GM10248 (cell line): ENCODE results near the gene BMPR1A.

Experiments
- CTCF ChIA-PET: fragments of 300-600 bp; sonication (Branson Sonifier 250); formaldehyde crosslinking; extraction: SDS; loops from one replicate; lab custom pipeline; 2021; ENCODE audit warnings: antibody characterized with exemption; lab: Yijun Ruan, JAX
- POLR2A ChIA-PET: fragments of 350-650 bp; sonication (Branson Sonifier 250); formaldehyde crosslinking; extraction: SDS; loops from one replicate; lab custom pipeline; 2020; ENCODE audit warnings: antibody characterized with exemption; lab: Yijun Ruan, JAX
- DNase-seq: peaks from one replicate; pipeline ENCODE4 v3.0.0; 2012; ENCODE audit errors: extremely low spot score
- TF ChIP-seq, protein P1 (sequence below): IDR thresholded peaks from 2 replicates; pipeline ENCODE4 v1.5.1; 2012; ENCODE audit warnings: mild to moderate bottlenecking, low read depth; ENCODE audit errors: extremely low read depth, missing control alignments, control extremely low read depth

BMPR1A gene

DNA sequence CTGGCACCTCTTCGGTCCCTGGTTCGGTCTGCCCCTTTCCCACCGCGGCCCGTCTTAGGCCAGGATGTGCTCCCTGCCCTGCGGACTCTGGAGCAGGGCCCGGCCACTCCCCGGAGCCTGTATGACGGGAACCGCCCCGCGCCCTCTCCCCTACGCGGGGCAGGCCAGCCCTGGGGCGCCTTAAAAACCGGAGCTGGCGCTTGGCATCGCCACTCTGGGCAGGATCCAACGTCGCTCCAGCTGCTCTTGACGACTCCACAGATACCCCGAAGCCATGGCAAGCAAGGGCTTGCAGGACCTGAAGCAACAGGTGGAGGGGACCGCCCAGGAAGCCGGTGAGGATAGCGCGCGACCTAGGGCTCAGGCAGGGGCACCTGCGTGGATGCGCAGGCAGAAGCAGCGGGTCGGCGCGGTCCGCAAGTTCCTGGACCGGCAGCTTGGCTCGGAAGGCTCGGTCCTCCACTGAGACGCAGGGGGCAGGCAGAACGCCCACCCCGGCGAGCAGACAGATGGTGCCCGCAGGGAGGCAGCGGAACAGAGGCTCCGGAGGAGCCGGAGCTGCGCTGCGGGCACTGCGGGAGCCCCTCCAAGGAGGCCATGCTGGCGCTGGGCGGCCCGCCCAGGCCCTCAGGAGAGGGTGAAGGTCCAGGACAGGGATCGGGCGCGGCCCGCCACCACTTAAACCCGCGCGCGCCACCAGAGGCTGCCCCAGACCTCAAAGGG, 212.0 kb downstream of the BMPR1A start, which contains the start of gene ADIRF:
ADIRF (plus strand) TSS at position 212 of the 723 bp plus-strand sequence; CDS start at position 275, 63 bp downstream.
- POLR2A ChIA-PET = no interaction called here
- TF ChIP-seq, protein P1, sequence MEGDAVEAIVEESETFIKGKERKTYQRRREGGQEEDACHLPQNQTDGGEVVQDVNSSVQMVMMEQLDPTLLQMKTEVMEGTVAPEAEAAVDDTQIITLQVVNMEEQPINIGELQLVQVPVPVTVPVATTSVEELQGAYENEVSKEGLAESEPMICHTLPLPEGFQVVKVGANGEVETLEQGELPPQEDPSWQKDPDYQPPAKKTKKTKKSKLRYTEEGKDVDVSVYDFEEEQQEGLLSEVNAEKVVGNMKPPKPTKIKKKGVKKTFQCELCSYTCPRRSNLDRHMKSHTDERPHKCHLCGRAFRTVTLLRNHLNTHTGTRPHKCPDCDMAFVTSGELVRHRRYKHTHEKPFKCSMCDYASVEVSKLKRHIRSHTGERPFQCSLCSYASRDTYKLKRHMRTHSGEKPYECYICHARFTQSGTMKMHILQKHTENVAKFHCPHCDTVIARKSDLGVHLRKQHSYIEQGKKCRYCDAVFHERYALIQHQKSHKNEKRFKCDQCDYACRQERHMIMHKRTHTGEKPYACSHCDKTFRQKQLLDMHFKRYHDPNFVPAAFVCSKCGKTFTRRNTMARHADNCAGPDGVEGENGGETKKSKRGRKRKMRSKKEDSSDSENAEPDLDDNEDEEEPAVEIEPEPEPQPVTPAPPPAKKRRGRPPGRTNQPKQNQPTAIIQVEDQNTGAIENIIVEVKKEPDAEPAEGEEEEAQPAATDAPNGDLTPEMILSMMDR = no peak
- CTCF ChIA-PET = interaction anchor here (1.0 to 15.9 kb wide), 6 partner anchors 8 to 128 kb away, joined by 3 to 238 read pairs (median 9); partner anchors contain the start of genes MMRN2 and SNCG
- no peak for DNase-seq

DNA sequence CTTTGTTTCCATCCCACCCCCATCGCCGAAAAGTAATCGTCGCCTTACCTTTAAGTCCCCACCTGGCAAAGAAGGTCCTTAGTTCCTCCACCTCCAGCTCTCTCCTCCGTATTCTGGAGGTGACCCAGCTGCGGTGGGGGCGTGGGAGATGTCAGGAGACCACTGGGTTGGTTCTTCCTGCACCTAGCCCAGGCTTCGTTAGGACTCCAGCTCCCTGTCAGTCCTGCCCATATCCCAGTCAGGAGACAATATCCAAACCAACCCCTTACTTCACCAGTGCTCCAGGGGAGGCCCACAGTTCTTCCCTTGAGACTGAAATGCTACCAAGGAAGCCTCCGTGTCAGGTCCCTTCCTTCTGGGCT, 212.6 kb downstream of the BMPR1A start:
- TF ChIP-seq, protein P1 = no peak
- CTCF ChIA-PET = interaction anchor here (1.0 to 15.9 kb wide), 6 partner anchors 8 to 127 kb away, joined by 3 to 238 read pairs (median 9); partner anchors contain the start of genes MMRN2 and SNCG
- DNase-seq = no peak
- POLR2A ChIA-PET = no interaction called here

GRCh38 chr10:86969421-86970041, 213.1 kb downstream of the BMPR1A start:
- DNase-seq = no peak
- ChIA-PET CTCF (interaction anchor here (1.0 to 15.9 kb wide), 6 partner anchors 9 to 127 kb away, joined by 3 to 238 read pairs (median 9); partner anchors contain the start of genes MMRN2 and SNCG), POLR2A (no interaction called here)
- TF ChIP-seq, protein P1 = no peak

DNA sequence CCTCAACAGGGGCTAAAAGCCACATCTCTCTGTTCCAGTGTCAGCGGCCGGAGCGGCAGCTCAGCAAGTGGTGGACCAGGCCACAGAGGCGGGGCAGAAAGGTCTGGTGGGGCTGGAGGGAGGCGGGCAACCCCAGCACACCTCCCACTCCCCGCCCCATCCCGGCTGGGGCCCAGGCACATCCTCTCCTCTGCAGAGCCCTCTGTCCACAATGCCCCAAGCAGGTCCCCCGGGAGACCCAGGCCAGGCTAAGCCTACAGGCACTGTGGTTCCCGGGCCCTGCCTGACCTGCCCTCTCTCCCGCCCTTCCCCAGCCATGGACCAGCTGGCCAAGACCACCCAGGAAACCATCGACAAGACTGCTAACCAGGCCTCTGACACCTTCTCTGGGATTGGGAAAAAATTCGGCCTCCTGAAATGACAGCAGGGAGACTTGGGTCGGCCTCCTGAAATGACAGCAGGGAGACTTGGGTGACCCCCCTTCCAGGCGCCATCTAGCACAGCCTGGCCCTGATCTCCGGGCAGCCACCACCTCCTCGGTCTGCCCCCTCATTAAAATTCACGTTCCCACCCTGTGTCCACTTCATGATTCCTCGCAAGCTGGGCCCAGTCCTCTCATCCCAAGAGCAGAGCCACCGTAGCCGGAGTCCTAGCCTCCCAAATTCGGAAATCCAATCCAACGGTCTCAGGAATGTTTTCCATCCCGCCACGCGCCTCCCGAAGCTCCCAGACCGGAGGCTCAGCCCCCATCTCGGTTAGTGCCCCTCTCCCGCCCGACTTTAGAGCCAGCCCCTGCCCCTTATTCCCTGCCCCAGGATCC, 214.0 kb downstream of the BMPR1A start:
- ChIA-PET POLR2A (interaction anchor here (0.6 kb wide), 1 partner anchor 590 kb away, joined by 12 read pairs; no protein-coding TSS in a partner anchor), CTCF (interaction anchor here (0.7 to 15.9 kb wide), 9 partner anchors 9 to 28 kb away, joined by 3 to 238 read pairs (median 3); partner anchors contain the start of genes MMRN2 and SNCG)
- TF ChIP-seq, protein P1 = no peak
- DNase-seq = peak; percentile 27

- ChIA-PET POLR2A (interaction anchor here (0.6 kb wide), 1 partner anchor 589 kb away, joined by 12 read pairs; no protein-coding TSS in a partner anchor), CTCF (interaction anchor here (0.7 to 15.9 kb wide), 7 partner anchors 8 to 28 kb away, joined by 3 to 238 read pairs (median 3); partner anchors contain the start of gene MMRN2)
- TF ChIP-seq, protein P1 = no peak
- no peak for DNase-seq
Measured at GRCh38 chr10:86970982-86971231, 214.5 kb downstream of the BMPR1A start.
